Activated CD8-positive, alpha-beta memory T cell treated with anti-CD3 and anti-CD28 coated beads, Interleukin-2, amount 50 U/mL, for 24 hours (primary cell): ENCODE data around the gene MARCHF10.
"Not testable (repeated sequence)": the region's sequence is repeated elsewhere in the genome, so short reads cannot be mapped to it uniquely, and the experiment has no call there.

Experiments used
- DNase-seq: peaks from one replicate; pipeline ENCODE4 v3.0.0-alpha.2; 2020; ENCODE audit errors: extremely low read depth

The MARCHF10 gene, protein sequence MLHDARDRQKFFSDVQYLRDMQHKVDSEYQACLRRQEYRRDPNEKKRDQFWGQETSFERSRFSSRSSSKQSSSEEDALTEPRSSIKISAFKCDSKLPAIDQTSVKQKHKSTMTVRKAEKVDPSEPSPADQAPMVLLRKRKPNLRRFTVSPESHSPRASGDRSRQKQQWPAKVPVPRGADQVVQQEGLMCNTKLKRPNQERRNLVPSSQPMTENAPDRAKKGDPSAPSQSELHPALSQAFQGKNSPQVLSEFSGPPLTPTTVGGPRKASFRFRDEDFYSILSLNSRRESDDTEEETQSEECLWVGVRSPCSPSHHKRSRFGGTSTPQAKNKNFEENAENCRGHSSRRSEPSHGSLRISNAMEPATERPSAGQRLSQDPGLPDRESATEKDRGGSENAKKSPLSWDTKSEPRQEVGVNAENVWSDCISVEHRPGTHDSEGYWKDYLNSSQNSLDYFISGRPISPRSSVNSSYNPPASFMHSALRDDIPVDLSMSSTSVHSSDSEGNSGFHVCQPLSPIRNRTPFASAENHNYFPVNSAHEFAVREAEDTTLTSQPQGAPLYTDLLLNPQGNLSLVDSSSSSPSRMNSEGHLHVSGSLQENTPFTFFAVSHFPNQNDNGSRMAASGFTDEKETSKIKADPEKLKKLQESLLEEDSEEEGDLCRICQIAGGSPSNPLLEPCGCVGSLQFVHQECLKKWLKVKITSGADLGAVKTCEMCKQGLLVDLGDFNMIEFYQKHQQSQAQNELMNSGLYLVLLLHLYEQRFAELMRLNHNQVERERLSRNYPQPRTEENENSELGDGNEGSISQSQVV

DNA sequence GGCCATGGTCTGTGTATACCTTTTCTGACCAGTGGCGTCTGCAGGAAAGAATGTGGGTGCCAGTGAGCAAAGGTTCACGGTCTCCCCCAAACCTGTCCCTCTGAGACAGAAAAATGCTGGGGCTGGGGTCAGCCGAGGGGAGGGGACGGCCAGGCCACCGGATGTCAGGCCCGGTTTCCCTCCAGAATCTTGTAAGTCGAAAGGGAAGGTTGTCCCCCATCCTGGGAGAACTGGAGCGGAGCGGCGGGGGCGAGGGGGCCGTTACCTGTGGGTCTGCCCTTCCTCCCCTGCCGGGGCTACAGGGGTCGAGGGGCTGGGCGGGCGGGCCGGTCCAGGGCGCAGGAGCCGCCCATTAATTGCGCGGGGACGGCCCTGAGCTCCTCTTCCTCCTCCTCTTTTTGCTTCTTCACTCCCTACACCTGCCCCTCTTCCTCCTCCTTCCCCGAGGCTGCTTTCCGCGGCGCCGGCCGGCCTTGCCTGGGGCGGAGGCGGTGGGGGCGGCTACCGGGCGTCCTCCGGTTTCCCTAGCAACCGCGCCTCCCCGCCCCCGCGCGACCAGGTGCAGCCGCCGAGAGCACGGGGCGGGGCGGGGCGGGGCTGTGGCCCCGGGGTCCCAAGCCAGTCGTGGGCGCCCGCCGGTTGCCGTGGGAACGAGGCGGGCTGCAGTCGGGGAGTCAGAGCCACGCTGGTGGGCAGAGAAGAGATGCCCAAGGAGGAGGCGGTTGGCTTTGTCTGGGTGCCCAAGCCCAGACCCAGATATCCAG is at the start of gene MARCHF10:
MARCHF10 (minus strand) TSS at position 503 of the 764 bp plus-strand sequence. CDS start 6,579 bp downstream, outside the sequence.
- DNase-seq, result no peak

DNA sequence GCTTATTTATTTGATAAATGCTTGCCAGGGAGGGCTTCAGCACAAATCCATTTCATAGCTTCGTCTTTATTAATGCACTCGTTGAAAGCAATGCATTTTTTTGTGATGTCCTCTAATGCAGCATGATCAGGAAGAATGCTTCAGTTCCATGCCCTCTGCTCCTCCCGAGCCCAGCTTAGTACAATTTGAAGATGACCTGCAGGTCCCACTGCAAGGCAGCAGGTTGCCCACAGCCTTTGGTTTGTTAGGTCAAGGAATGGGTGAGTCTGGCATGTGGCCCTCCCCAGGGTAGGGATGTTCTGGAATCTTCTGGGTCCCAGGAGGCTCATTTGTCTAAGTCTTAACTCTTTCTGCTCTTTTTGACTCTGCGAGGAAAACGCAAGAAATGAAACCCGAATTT is 49.4 kb upstream of the MARCHF10 start:
- no peak for DNase-seq

DNA sequence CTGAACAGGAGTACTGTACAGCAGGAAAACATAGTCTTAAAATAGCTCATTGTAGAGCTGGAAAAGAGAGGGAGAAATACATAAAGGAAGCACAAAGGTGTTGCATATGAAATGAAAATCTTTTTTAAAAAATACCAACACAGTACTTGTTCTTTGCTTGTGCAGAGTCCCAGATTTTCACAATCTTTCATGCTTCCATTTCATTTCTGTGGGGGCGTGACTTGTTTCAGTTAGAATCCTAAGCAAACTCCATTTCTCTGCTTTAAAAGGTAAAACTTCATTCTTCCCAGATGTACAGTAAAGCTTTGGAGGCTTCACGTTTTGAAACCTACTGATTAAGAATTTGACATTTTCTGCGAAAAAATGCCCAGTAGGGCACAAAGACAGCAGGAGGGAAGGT is 48.5 kb upstream of the MARCHF10 start:
- DNase-seq, result no peak

DNA sequence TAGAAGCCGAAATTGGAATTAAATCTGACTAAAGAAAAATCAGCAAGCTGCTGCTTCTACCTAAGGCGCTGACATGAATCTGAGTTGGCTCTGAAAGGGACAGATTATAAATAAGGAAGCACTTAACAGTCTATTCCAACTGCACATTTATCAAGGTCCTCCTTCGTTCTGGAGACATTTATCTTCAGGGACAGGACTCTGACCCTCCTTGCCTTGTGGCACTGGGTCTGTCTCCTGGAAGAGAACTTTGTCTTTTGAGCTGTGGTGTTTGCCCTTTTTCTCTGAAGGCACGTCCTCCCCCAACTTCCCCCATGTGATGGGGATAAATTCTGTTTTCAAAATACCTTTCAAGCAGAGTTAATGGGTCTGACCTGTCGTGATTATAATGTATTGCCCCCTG is 47.0 kb upstream of the MARCHF10 start:
- DNase-seq, result no peak

DNA sequence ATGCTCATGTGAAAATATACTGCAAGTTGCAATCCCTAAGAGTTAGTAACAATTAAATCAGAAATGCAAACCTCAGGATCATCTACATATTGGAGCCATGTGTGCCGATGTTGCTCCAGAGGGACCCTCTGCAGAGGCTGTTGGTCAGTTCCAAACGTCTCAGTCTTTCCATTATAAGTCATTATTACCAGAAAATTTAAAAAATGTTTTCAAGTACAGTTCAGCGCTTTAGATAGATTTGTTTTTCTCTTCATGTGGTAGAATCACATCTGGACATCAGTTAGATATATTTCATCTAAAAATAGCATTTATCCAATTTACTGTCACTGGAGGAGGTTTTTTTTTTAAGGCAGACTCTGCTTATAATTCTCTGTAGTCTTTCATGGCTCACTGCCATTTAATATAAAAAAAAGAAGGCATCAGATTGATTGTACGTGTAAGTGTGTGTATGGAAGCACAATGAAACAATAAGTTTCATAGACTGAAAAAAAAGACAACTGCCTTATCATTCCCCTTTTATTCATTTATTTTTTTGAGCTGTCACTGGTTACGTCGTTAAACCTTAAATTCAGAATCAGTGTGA is 46.1 kb upstream of the MARCHF10 start:
- no peak for DNase-seq

DNA sequence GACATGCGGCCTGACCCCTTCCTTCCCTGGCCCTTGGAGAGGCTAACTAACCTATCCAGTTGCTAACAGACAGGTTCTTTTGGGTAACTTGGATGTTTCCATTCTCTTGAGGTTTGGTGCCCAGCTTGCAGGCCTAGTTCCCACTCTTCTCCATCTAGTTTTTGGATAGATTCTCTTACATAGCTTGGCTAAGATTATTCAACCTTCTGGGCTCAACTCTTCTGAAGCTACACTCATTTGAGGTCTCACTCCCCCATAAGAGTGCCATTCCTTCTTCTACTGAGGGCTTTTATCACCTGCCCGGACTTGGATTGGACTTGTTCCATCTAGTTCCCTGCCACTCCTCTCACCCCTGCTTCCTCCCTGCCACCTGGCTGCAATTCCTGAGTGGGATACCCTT is 44.1 kb upstream of the MARCHF10 start:
- no peak for DNase-seq

DNA sequence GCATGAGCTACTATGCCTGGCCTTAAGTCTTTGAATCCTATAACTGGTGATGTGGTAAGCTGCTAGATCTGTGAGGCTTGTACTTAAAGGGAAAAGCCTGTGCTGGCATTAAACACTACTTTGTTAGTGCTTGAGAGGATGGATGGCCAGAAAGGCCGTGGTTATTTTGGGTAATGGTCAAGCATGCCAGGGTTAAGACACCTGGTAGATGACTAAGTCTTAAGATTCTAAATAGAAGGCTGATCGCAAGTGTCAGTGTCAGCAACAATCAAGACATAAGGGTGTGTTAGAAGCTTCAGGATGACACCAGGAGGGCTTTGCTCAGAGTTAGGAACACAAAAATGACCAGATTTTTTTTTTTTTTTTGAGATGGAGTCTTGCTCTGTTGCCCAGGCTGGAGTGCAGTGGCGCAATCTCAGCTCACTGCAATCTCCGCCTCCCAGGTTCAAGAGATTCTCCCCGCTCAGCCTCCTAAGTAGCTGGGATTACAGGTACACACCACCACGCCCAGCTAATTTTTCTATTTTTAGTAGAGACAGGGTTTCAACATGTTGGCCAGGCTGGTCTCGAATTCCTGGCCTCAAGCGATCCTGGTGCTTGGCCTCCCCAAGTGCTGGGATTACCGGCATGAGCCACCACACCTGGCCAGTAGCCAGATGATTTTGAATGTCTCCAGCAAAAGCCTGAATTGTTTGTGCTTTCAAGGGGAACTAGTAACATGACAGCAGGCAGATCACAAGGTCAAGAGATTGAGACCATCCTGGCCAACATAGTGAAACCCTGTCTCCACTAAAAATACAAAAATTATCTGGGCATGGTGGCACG is 41.7 kb upstream of the MARCHF10 start:
- DNase-seq, result not testable (repeated sequence)

DNA sequence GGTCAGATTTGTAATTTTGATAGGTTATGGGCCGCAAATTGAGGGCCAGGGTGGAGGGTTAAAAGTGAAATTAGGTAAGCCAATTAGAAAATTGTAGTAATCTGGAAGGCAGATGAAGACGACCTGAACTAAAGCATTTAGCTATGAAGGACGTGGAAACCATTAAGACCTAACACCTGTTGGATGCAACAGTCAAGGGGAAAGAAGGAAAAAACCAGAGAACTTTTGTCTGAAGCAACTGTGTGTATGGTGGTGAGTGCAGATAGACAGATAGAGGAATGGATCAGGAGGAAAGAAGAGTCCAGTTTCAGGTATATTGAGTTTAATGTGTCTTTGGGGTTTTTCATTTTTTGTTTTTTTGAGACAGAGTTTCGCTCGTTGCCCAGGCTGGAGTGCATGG is 40.2 kb upstream of the MARCHF10 start:
- no peak for DNase-seq

DNA sequence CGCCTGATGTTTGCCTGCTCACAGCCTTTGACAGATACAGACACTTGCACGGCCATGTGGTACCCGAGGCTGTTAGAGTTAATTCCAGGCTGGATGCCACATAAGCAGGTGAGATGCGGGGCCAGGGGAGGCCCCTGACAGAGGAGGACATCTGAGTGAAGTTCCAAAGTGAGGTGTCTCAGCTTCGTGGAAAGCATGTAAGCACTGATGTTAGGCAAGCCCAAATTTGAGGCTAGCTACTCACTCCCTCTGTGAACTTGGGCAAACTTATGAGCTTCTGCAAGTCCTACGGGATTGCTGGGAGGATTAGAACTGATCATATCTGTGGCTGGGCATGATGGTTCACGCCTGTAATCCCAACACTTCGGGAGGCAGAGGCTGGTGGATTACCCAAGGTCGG is 39.3 kb upstream of the MARCHF10 start:
- no peak for DNase-seq

DNA sequence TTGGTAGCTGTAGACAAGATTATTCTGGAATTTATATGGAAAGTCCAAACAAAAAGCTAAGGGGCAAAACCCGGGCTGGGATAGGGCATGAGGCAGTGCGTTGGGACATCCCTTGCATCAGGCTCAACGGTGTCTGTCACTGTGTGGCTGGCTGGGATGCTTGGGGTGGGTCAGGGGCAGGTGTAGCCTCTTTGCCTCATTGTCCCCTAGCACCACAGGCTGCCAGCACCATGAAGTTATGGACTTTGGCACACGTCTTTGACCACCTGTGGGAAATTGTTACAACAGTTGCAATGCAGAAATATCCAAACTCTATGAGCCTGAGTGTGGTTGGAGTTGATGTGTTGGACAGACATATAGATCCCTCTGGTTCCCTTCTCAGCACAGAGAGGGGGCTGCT is 32.8 kb upstream of the MARCHF10 start:
- no peak for DNase-seq

DNA sequence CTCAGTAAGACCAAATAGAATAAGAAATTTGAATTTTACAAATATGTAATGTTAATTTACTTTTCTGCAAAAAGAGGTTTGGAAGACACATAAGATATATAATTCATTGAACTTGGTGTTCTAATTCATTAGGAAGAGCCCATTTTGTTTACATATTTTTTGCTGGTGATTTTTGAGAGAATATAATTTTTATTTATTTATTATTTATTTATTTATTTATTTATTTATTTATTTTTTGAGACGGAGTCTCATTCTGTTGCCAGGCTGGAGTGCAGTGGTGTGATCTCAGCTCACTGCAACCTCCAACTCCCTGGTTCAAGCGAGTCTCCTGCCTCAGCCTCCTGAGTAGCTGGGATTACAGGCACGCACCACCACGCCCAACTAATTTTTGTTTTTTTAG is 25.7 kb upstream of the MARCHF10 start:
- not testable (repeated sequence) for DNase-seq

DNA sequence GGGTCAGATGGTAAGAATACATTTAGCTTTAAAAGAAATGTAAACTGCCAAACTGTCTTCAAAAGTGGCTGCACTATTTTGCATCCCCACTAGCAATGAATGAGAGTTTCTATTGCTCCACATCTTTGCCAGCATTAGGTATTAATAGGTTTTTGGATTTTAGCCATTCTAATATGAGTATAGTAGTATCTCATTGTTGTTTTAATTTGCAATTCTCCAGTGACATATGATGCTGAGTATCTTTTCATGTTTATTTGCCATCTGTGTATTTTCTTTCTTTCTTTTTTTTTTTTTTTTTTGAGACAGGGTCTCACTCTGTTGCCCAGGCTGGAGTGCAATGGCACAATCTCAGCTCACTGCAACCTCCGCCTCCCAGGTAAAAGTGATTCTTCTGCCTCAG is 24.3 kb upstream of the MARCHF10 start:
- no peak for DNase-seq

DNA sequence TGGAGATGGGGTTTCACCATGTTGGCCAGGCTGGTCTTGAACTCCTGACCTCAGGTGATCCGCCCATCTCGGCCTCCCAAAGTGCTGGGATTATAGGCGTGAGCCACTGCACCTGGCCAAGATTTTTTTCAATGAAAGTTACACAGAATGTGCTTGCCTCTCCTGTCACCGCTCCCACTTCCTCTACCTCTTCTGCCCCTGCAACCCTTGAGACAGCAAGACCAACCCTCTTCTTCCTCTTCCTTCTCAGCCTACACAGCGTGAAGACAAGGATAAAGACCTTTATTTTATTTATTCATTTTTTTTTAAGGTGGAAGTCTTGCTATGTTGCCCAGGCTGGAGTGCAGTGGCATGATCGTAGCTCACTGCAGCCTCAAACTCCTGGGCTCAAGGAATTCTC is 23.0 kb upstream of the MARCHF10 start:
- not testable (repeated sequence) for DNase-seq

DNA sequence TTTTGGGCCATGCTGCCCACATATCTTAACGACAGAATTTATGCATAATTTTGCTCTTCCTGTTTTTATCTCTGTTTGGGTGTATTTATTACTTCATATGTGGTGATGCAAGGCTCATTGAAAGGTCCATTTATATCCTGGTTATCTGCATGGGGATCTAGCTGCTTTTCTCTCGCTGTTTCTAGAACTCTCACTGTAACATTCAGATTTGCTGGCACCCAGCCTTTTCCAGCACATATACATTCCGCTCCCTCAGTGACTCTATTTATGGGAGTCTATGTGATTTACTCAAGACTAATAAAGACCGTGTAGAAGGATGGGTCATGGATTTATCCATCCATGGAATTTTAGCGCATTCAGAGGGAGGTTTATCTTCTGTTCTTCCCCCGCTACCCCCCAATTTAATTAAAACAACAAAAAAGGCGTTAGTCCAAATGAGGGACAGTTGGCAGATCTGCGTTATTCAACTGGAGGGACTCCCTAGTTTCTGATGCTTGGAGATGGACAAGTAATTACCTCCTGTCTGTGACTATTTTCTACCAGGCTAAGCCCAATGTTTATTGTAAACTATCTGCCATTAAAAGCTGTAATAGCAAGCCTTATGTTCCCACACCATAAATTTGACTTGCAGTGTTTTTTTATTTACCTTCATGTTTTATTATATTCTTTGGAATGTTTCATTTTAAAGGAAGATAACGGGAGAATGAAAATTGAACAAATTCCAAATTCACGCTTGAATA is 19.8 kb upstream of the MARCHF10 start:
- DNase-seq, result no peak

DNA sequence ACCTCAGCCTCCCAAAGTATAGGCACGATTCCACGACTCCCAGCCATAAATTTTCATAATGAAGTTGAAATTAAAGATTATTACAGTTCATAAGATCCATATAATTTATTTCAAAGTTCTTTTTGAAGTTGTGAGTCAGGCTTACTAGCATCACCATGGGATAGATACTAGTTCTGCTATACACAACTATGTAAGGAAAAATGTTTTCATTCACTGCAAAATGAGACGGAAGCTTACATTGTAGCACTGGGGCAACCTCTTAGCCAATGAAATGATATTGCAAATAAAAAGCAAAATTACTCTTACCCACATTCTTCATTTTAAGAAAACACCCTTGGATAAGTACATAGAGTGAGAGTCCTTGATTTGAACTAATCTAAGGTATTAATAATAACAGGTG is 18.8 kb upstream of the MARCHF10 start:
- no peak for DNase-seq

DNA sequence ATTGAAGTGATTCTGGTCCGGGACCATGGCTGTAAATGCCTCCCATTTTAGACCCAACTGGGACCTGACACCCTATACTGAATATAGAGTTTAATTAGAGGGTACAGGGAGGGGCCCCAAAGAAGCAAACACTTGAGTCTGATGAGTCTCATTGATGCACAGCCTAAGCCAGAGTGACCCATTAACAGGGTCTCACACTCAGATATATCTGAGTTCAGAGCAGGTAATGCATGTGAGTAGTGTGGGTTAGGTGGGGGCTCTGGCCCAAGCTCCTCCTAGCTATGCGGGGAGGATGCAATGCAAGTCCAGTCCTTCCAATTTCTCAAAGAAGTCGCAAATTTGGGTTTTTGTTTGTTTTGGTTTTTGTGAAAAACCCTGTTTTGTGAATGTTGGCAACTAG is 17.1 kb upstream of the MARCHF10 start:
- no peak for DNase-seq

DNA sequence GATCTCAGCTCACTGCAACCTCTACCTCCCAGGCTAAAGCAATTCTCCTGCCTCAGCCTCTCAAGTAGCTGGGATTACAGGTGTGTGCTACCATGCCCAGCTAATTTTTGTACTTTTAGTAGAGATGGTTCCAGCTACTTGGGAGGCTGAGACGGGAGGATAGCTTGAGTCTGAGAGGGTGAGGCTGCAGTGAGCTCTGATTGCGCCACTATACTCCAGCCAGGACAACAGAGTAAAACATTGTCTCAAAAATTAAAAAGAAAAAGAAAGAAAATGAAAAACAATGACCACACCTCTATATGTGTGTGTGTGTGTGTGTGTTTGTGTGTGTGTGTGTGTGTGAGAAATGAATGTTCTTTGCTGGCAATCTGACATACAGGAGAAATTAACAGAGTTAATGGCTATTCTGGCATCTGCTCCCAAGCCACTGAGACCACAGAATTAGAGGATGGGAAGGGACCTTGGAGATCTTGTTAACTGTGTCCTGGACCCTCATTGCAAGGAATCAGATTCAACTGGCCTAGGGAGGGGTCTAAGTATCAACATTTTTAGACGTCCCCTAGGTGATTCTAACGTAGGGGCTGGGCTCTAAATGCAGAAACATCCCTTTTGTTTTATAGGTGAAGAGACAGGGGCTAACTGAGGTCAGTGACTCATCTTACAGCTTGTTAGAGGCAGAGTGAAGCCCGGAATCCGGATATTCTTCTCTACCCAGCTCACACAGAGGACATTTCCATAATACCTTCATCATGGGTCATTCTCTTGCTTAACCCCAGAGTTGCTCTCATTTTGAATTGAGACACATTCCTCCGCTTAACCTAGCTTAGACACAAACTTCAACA is 16.4 kb upstream of the MARCHF10 start:
- no peak for DNase-seq

DNA sequence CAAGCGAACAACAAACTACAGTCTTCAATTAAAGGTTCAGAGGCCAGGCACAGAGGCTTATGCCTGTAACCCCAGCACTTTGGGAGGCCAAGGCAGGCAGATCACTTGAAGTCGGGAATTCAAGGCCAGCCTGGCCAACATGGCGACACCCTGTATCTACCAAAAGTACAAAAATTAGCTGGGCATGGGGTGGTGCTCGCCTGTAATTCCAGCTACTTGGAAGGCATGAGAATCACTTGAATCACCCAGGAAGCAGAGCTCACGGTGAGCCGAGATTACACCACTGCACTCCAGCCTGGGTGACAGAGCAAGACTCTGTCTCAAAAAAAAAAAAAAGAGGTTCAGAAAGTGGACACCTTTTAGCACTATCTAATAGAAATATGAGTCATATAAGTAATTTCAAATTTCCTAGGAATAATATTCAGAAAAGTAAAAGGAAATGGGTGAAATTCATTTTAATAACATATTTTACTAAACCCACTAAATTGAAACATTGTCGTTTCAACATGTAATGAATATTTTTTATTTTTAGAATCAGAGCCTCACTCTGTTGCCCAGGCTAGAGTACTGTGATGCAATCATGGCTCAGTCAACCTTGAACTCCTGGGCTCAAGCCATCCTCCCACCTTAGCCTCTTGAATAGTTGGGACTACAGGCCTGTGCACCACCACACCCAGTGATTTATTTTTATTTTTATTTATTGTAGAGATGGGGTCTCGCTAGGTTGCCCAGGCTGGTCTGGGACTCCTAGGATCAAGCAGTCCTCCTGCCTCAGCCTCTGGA is 15.2 kb upstream of the MARCHF10 start:
- no peak for DNase-seq
